ENCODE measurements around the gene PRR16.

Gene PRR16

DNA sequence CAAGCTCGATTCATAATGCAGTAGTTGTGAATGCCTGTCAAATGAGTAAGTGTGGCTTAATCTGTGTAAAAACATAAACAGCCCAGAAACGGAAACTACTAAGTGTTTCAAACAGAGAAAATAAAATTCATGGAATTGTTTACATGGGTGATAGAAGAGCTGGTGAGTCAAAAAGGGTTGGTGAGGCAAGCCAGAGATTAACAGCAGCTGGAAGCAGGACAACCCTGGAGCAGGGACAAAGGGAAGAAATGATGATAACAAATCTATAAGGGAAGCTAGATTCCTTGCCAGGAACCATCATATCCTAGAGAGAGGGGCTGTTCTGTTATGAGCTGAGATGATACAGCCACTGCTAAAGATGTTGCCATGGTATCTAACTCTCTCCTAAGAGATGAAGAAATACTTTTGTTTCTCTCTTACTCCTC lies 18.0 kb upstream of the PRR16 start:
- Histone ChIP-seq H3K4me3 (ENCODE audit: low read length) (no peak overlapping the region), H3K9me2 (replicated peaks; ENCODE audit: insufficient read depth, low read length) (no peaks in the 10 kb centered on the region), H3K4me2 (ENCODE audit: low read depth, low read length) (no peak overlapping the region), H3K27ac (ENCODE audit: low read length) (no peak overlapping the region), H3F3A (ENCODE audit: insufficient read depth, low read length) (no peaks in the 10 kb centered on the region), H3K9me3 (replicated peaks; ENCODE audit: insufficient read depth, low read length) (no peaks in the 10 kb centered on the region), H3K4me1 (ENCODE audit: low read length) (no peaks in the 10 kb centered on the region), H3K36me3 (replicated peaks; ENCODE audit: insufficient read depth, low read length) (no peaks in the 10 kb centered on the region), H3K79me2 (ENCODE audit: low read length) (no peaks in the 10 kb centered on the region), H3K27me3 (replicated peaks; ENCODE audit: insufficient read depth, low read length) (no peaks in the 10 kb centered on the region), H4K20me1 (ENCODE audit: insufficient read depth, low read length) (no peaks in the 10 kb centered on the region), H3K9ac (ENCODE audit: low read length) (no peak overlapping the region), H2AFZ (ENCODE audit: low read length) (no peak overlapping the region)
- DNase-seq: no peak
- TF ChIP-seq EZH2 (optimal IDR thresholded peaks at IDR 0.05; ENCODE audit: low read depth, low read length): no peak
- TF ChIP-seq EZH2phosphoT487 (IDR thresholded peaks at IDR 0.05; ENCODE audit: low read length): no peak
- TF ChIP-seq, protein P1, sequence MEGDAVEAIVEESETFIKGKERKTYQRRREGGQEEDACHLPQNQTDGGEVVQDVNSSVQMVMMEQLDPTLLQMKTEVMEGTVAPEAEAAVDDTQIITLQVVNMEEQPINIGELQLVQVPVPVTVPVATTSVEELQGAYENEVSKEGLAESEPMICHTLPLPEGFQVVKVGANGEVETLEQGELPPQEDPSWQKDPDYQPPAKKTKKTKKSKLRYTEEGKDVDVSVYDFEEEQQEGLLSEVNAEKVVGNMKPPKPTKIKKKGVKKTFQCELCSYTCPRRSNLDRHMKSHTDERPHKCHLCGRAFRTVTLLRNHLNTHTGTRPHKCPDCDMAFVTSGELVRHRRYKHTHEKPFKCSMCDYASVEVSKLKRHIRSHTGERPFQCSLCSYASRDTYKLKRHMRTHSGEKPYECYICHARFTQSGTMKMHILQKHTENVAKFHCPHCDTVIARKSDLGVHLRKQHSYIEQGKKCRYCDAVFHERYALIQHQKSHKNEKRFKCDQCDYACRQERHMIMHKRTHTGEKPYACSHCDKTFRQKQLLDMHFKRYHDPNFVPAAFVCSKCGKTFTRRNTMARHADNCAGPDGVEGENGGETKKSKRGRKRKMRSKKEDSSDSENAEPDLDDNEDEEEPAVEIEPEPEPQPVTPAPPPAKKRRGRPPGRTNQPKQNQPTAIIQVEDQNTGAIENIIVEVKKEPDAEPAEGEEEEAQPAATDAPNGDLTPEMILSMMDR (IDR thresholded peaks at IDR 0.05; ENCODE audit: low read length): no peak

DNA sequence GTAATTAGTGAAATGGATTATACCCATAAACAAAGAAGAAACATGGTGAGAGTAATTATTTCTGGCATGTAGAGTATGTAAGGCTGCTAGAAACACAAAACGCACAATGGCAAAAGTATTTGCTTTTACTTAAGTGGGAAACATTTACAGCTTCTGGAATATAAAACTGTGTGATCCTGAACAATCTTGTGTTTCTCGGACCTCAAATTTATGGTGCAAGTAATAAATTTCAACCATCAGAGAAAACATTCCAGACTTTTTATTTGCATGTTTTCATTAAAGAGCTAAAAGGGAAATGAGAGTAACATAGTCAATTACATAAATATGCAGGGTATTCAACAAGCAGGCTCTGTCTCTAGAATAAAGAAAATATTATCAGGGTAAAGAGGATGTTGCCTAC lies 17.2 kb upstream of the PRR16 start:
- no peak overlapping the region for H3K27ac ChIP-seq (ENCODE audit: low read length)
- no peak overlapping the region for H3K4me3 ChIP-seq (ENCODE audit: low read length)

DNA sequence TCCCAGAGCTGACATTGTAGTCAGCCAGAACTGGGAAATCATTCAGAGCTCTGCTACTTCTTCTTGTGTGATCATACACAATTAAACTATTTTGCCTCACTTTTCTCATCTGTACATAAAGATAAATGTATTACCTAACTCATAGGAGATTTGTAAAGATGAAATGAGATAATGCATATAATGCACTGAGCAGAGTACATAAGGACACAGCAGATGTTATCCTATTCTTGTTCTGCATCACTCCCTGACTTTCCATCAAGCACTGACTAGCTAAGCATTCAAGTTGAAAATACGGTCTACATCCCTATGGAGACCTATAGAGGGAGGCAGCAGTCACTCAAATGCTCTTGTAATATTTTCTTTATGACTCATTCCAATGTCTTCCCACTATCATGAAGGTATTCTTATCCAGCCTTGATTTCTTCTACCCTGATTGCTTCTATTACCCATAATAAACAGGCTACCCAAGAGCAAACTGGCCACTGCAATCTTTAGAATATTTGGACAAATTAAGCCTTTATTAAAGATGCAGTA lies 16.3 kb upstream of the PRR16 start:
- no peak for DNase-seq
- H4K20me1 ChIP-seq (ENCODE audit: insufficient read depth, low read length): no peaks in the 10 kb centered on the region
- H3K4me2 ChIP-seq (ENCODE audit: low read depth, low read length): no peak overlapping the region
- TF ChIP-seq EZH2 (optimal IDR thresholded peaks at IDR 0.05; ENCODE audit: low read depth, low read length): no peak
- TF ChIP-seq, protein P1 (IDR thresholded peaks at IDR 0.05; ENCODE audit: low read length): no peak
- no peak for TF ChIP-seq EZH2phosphoT487 (IDR thresholded peaks at IDR 0.05; ENCODE audit: low read length)
- no peak overlapping the region for H3K4me3 ChIP-seq (ENCODE audit: low read length)
- H3K9ac ChIP-seq (ENCODE audit: low read length): no peak overlapping the region
- no peaks in the 10 kb centered on the region for H3K4me1 ChIP-seq (ENCODE audit: low read length)
- no peak overlapping the region for H2AFZ ChIP-seq (ENCODE audit: low read length)
- no peaks in the 10 kb centered on the region for H3K27me3 ChIP-seq (replicated peaks; ENCODE audit: insufficient read depth, low read length)
- no peaks in the 10 kb centered on the region for H3K9me2 ChIP-seq (replicated peaks; ENCODE audit: insufficient read depth, low read length)
- no peak overlapping the region for H3K27ac ChIP-seq (ENCODE audit: low read length)
- no peaks in the 10 kb centered on the region for H3K79me2 ChIP-seq (ENCODE audit: low read length)
- H3F3A ChIP-seq (ENCODE audit: insufficient read depth, low read length): no peaks in the 10 kb centered on the region
- H3K9me3 ChIP-seq (replicated peaks; ENCODE audit: insufficient read depth, low read length): no peaks in the 10 kb centered on the region
- no peaks in the 10 kb centered on the region for H3K36me3 ChIP-seq (replicated peaks; ENCODE audit: insufficient read depth, low read length)

More for the DNA sequence above, 17.2 kb upstream of the PRR16 start:
- H4K20me1 ChIP-seq (ENCODE audit: insufficient read depth, low read length): no peaks in the 10 kb centered on the region
- no peak overlapping the region for H2AFZ ChIP-seq (ENCODE audit: low read length)
- no peak overlapping the region for H3K4me2 ChIP-seq (ENCODE audit: low read depth, low read length)
- no peaks in the 10 kb centered on the region for H3F3A ChIP-seq (ENCODE audit: insufficient read depth, low read length)
- no peaks in the 10 kb centered on the region for H3K36me3 ChIP-seq (replicated peaks; ENCODE audit: insufficient read depth, low read length)
- H3K4me1 ChIP-seq (ENCODE audit: low read length): no peaks in the 10 kb centered on the region
- DNase-seq: no peak
- TF ChIP-seq, protein P1 (IDR thresholded peaks at IDR 0.05; ENCODE audit: low read length): no peak
- TF ChIP-seq EZH2 (optimal IDR thresholded peaks at IDR 0.05; ENCODE audit: low read depth, low read length) (no peak), EZH2phosphoT487 (IDR thresholded peaks at IDR 0.05; ENCODE audit: low read length) (no peak)
- H3K9me3 ChIP-seq (replicated peaks; ENCODE audit: insufficient read depth, low read length): no peaks in the 10 kb centered on the region
- H3K27me3 ChIP-seq (replicated peaks; ENCODE audit: insufficient read depth, low read length): no peaks in the 10 kb centered on the region
- H3K9me2 ChIP-seq (replicated peaks; ENCODE audit: insufficient read depth, low read length): no peaks in the 10 kb centered on the region
- no peaks in the 10 kb centered on the region for H3K79me2 ChIP-seq (ENCODE audit: low read length)
- no peak overlapping the region for H3K9ac ChIP-seq (ENCODE audit: low read length)
